ENCODE data around the gene USP17L25.
"Not testable (repeated sequence)": the region's sequence is repeated elsewhere in the genome, so short reads cannot be mapped to it uniquely, and the experiment has no call there.

DNA sequence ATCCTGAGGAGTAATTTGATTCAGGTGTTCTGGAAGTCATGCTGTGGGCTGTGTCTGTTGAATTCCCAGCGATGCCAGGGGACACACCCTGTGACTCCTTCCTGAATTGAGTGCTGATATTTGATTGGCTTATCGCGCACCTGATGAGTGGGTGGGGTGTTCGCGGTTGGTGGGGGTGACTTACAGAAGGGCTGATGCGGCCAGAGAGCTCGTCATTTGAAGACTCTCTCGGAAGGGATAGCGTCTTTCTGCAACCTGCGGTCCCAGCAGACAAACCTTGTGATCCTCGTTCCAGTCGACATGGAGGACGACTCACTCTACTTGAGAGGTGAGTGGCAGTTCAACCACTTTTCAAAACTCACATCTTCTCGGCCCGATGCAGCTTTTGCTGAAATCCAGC, 14.1 kb downstream of the USP17L25 start, which contains the start of gene USP17L27:
- TF ChIP-seq, protein P1, sequence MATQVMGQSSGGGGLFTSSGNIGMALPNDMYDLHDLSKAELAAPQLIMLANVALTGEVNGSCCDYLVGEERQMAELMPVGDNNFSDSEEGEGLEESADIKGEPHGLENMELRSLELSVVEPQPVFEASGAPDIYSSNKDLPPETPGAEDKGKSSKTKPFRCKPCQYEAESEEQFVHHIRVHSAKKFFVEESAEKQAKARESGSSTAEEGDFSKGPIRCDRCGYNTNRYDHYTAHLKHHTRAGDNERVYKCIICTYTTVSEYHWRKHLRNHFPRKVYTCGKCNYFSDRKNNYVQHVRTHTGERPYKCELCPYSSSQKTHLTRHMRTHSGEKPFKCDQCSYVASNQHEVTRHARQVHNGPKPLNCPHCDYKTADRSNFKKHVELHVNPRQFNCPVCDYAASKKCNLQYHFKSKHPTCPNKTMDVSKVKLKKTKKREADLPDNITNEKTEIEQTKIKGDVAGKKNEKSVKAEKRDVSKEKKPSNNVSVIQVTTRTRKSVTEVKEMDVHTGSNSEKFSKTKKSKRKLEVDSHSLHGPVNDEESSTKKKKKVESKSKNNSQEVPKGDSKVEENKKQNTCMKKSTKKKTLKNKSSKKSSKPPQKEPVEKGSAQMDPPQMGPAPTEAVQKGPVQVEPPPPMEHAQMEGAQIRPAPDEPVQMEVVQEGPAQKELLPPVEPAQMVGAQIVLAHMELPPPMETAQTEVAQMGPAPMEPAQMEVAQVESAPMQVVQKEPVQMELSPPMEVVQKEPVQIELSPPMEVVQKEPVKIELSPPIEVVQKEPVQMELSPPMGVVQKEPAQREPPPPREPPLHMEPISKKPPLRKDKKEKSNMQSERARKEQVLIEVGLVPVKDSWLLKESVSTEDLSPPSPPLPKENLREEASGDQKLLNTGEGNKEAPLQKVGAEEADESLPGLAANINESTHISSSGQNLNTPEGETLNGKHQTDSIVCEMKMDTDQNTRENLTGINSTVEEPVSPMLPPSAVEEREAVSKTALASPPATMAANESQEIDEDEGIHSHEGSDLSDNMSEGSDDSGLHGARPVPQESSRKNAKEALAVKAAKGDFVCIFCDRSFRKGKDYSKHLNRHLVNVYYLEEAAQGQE (IDR thresholded peaks at IDR 0.05), result not testable (repeated sequence)
- TF ChIP-seq, protein P2, sequence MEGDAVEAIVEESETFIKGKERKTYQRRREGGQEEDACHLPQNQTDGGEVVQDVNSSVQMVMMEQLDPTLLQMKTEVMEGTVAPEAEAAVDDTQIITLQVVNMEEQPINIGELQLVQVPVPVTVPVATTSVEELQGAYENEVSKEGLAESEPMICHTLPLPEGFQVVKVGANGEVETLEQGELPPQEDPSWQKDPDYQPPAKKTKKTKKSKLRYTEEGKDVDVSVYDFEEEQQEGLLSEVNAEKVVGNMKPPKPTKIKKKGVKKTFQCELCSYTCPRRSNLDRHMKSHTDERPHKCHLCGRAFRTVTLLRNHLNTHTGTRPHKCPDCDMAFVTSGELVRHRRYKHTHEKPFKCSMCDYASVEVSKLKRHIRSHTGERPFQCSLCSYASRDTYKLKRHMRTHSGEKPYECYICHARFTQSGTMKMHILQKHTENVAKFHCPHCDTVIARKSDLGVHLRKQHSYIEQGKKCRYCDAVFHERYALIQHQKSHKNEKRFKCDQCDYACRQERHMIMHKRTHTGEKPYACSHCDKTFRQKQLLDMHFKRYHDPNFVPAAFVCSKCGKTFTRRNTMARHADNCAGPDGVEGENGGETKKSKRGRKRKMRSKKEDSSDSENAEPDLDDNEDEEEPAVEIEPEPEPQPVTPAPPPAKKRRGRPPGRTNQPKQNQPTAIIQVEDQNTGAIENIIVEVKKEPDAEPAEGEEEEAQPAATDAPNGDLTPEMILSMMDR (IDR thresholded peaks at IDR 0.05; ENCODE audit: low read depth, low read length, missing input control), result not testable (repeated sequence)
- not testable (repeated sequence) for TF ChIP-seq RXRA, NR2F2 (IDR thresholded peaks at IDR 0.05)
